Measurements from ENCODE around the gene ZNF554.

The ZNF554 gene

GRCh38 chr19:2783781-2784145 is 35.9 kb upstream of the ZNF554 start:
- H3K4me3 ChIP-seq (ENCODE audit: low read depth, low read length), result no peak overlapping the region
- TF ChIP-seq CTCF (IDR thresholded peaks at IDR 0.05; ENCODE audit: borderline replicate concordance, insufficient read depth, low read depth, low read length), result no peak

- H3K4me3 ChIP-seq (ENCODE audit: low read depth, low read length), result peak within 1 kb of the TSS; percentile 92
- TF ChIP-seq CTCF (IDR thresholded peaks at IDR 0.05; ENCODE audit: borderline replicate concordance, insufficient read depth, low read depth, low read length), result no peak
Observed at GRCh38 chr19:2785244-2785997, 34.2 kb upstream of the ZNF554 start, which contains the start of gene THOP1. THOP1 (plus strand) TSS chr19:2785503; CDS start chr19:2785663, 160 bp downstream.

GRCh38 chr19:2787115-2787514 is 32.6 kb upstream of the ZNF554 start:
- no peak for TF ChIP-seq CTCF (IDR thresholded peaks at IDR 0.05; ENCODE audit: borderline replicate concordance, insufficient read depth, low read depth, low read length)
- no peak overlapping the region for H3K4me3 ChIP-seq (ENCODE audit: low read depth, low read length)

- no peak for TF ChIP-seq CTCF (IDR thresholded peaks at IDR 0.05; ENCODE audit: borderline replicate concordance, insufficient read depth, low read depth, low read length)
- H3K4me3 ChIP-seq (ENCODE audit: low read depth, low read length), result no peak overlapping the region
Observed at GRCh38 chr19:2788237-2788636, 31.4 kb upstream of the ZNF554 start.

GRCh38 chr19:2790194-2790556 is 29.5 kb upstream of the ZNF554 start:
- no peak for TF ChIP-seq CTCF (IDR thresholded peaks at IDR 0.05; ENCODE audit: borderline replicate concordance, insufficient read depth, low read depth, low read length)
- H3K4me3 ChIP-seq (ENCODE audit: low read depth, low read length), result no peak overlapping the region

GRCh38 chr19:2790557-2791271 is 29.0 kb upstream of the ZNF554 start:
- H3K4me3 ChIP-seq (ENCODE audit: low read depth, low read length), result no peak overlapping the region
- TF ChIP-seq CTCF (IDR thresholded peaks at IDR 0.05; ENCODE audit: borderline replicate concordance, insufficient read depth, low read depth, low read length), result no peak

- H3K4me3 ChIP-seq (ENCODE audit: low read depth, low read length), result no peak overlapping the region
- no peak for TF ChIP-seq CTCF (IDR thresholded peaks at IDR 0.05; ENCODE audit: borderline replicate concordance, insufficient read depth, low read depth, low read length)
Observed at GRCh38 chr19:2791440-2791839, 28.2 kb upstream of the ZNF554 start.
